UCSD-AML1 (cell line): Measurements from ENCODE around the gene TMEM107.

Source experiments
- DNase-seq: peaks from one replicate; lab custom pipeline; 2025; ENCODE audit not compliant: unreplicated experiment; lab: John Stamatoyannopoulos, UW

The TMEM107 gene

GRCh38 chr17:8138672-8139371 is 37.4 kb downstream of the TMEM107 start:
- peak; percentile 99 for DNase-seq

DNA sequence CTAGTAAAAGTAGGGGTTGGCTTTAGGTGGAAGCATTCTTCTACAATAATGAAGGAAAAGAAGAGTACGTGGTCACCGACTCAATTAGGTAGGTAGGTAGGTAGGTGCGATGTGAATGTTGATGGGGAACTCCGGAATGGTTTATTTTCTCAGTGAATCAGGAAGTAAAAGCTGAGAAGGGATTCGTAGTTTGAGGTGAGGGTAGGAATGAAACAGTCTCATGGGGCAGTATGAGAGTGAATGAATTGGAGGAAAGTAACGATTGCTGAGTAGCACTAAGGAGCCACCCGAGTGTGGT is 37.9 kb downstream of the TMEM107 start:
- no peak for DNase-seq

DNA sequence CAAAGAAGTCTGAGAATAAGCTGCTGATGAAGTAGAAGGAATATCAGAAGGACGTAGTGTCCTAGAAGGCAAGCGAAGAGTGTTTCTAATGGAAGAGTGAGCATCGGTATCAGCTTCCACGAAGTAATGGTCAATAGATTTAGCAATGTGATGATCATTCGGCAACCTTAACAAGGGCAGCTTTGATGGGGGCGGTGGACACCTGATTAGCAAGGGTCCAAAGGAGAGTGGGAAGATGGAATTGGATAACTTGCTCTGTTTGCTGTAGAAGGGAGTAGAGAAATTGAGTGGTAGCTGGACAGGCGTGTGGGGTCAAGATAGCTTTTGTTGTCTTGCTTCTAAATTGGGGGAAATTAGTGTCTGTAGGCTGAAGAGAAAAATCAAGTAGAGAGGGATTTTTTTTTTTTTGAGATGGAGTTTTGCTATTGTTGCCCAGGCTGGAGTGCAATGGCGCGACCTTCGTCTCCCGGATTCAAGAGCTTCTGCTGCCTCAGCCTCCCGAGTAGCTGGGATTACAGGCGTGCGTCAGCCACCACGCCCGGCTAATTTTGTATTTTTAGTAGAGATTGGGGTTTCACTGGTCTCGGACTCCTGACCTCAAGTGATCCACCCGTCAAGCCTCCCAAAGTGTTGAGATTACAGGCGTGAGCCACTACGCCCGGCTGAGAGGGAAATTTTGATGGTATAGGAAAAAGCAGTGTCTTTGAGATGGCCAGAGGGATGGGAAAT is 38.4 kb downstream of the TMEM107 start:
- DNase-seq, result no peak

- DNase-seq, result no peak
Observed at GRCh38 chr17:8133941-8134340, 42.2 kb downstream of the TMEM107 start.

- no peak for DNase-seq
Observed at GRCh38 chr17:8133399-8133798, 42.8 kb downstream of the TMEM107 start.

GRCh38 chr17:8131844-8132441 is 44.2 kb downstream of the TMEM107 start:
- no peak for DNase-seq

DNA sequence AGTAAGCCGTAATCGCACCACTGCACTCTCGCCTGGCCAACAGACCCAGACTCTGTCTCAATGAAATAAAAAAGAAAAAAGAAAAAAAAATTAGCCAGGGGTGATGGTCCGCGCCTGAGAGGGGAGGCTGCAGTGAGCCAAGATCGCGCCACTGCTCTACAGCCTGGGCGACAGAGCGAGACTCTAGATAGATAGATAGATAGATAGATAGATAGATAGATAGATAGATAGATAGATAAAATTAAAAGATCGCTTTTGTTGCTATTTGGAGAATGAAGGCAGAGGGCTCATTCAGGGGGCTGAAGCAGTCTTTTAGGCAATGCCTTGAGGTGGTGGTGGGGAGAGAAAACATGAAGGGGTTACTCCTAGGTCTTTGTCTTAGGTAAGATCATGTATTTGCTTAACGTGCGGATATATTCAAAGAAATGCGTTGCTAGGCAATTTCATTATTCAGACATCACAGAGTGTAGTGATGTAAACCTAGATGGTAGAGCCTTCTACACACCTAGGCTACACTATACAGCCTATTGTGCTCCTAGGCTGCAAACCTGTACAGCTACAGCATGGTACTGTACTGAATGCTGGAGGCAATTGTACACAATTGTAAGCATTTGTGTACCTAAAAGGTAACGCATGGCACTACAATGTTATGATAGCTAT is 47.9 kb downstream of the TMEM107 start:
- no peak for DNase-seq

- peak; percentile 55 for DNase-seq
Observed at GRCh38 chr17:8126491-8127066, 49.6 kb downstream of the TMEM107 start.

DNA sequence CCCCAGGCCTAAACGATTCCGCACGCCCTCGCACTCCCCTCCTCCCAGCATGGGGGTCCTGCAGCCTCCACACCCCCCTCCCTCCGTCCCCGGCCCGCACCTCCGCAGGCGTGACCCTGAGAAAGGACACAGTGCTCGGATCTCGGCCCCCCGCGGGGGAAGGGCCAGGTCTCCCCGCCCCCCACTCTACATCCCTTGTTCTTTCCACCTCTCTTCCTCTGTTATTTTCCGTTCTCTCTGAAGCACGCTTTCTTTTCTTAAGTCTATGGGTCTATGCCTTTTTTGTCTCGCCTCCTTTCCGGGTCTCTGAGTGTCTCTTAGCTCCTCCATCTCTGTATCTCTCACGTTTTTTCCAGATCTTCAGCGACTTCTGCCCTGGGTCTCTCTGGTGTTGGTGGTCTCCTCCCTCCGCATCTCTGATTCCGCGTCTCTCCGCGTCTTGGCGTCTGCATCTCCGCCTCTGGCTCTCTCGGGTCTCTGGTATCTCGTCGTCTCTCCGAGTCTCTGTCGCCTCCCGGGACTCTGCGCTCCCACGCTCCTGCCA is 50.2 kb downstream of the TMEM107 start:
- DNase-seq, result no peak

- DNase-seq, result peak; percentile 83
Observed at GRCh38 chr17:8125154-8125946, 50.8 kb downstream of the TMEM107 start.

DNA sequence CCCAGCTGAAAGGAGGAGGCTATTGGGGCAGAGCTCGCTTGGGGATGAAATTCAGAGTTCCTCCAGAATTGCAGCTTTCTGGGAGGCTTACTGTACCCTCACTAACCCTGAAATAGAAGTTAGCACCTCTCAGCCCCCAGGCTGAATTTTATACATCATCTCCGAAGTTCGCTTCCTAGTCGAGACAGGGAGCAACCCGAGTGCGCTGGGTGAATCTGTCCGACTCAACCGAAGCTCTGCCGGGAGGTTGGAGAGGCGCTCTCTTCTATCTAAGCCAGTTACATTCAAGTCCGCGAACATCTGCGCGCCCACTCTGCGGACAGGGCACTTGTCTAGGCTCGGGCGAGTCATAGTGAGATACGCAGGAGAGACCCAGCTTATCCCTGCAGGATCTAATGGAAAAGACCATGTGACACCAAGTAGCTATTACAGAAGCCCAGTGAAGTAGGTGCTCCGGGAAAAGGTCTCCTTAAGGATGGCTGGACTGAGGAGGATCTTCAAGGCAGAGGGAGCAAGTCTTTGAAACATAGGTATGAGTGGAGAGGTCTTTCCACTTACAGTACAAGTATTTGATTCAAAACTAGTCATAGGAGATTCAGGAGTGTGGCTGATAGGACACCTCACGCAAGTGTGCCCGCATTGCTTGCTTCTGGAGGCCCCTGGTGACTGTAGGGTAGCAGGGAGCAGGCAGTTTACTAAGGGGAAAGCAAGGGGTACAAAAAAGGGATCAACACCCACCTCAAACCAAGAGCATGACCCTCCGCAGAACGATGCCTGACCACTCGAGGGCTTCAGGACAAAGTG is 51.6 kb downstream of the TMEM107 start:
- no peak for DNase-seq

DNA sequence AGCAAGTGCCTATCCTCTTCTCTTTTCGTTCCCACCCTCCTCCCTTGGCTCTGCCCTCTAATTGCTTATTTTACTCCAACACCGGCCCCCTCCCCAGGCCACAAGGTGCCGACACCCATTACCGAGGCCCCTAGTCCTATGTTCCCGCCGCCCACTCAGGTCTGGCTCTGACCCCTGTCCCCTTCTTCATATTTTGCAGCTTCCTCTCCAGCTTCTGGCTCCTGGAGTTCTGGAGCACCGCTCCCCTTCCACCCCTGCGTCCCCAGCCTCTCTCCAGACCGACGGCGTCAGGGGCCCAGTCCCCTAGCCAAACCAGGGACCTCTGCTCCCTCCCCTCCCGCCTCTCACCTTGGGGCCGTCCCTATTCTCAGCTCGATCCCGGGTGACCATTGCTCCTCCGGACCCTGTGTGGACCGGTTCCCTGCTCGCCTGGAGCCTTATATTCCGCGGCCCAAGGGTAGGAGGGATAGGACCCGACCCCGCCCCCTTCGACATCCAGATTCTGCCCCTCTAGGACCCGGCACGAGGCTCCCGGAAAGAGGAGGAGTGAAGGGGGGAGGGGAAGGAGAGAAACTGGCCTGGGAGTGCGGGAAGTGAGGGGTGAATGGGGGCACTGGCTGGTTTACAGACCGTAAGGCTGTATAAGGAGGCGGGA is 52.4 kb downstream of the TMEM107 start, which contains the start of gene HES7:
Gene HES7 (minus strand): TSS at position 412 of the 655 bp plus-strand sequence. CDS start 22 bp downstream, at position 390.
- no peak for DNase-seq

GRCh38 chr17:8122924-8123694 is 53.1 kb downstream of the TMEM107 start:
- no peak for DNase-seq
